Nephron (organoid): Measurements from ENCODE around the gene NFATC2.

Experiments
- H3K27ac Mint-ChIP-seq, 3 experiments: 2 replicates each; pipeline ENCODE4 v1.8.0; 2020; ENCODE audit warnings: mixed read lengths in 3 of 3, mild to moderate bottlenecking in 2 of 3, moderate library complexity in 1 of 3
- H3K27me3 Mint-ChIP-seq: 2 replicates; pipeline ENCODE4 v1.8.0; 2021; ENCODE audit warnings: low read depth, mild to moderate bottlenecking, moderate library complexity, mixed read lengths
- H3K36me3 Mint-ChIP-seq: 2 replicates; pipeline ENCODE4 v1.8.0; 2020; ENCODE audit warnings: low read depth, mixed read lengths
- H3K4me1 Mint-ChIP-seq: 2 replicates; pipeline ENCODE4 v1.8.0; 2020; ENCODE audit warnings: mixed read lengths
- H3K4me3 Mint-ChIP-seq, 3 experiments: 2 replicates each; pipeline ENCODE4 v1.8.0; 2020; ENCODE audit warnings: mild to moderate bottlenecking in 3 of 3, mixed read lengths in 3 of 3, moderate library complexity in 2 of 3
- H3K9me3 Mint-ChIP-seq: 2 replicates; pipeline ENCODE4 v1.8.0; 2020; ENCODE audit warnings: mixed read lengths
- TF ChIP-seq, protein P1 (sequence below), 3 experiments: fragments of 200-600 bp; sonication (generic); IDR thresholded peaks; one replicate each; pipeline ENCODE4 v1.5.0; 2021; ENCODE audit warnings: antibody characterized with exemption in 3 of 3; ENCODE audit not compliant: unreplicated experiment in 3 of 3

NFATC2 gene

DNA sequence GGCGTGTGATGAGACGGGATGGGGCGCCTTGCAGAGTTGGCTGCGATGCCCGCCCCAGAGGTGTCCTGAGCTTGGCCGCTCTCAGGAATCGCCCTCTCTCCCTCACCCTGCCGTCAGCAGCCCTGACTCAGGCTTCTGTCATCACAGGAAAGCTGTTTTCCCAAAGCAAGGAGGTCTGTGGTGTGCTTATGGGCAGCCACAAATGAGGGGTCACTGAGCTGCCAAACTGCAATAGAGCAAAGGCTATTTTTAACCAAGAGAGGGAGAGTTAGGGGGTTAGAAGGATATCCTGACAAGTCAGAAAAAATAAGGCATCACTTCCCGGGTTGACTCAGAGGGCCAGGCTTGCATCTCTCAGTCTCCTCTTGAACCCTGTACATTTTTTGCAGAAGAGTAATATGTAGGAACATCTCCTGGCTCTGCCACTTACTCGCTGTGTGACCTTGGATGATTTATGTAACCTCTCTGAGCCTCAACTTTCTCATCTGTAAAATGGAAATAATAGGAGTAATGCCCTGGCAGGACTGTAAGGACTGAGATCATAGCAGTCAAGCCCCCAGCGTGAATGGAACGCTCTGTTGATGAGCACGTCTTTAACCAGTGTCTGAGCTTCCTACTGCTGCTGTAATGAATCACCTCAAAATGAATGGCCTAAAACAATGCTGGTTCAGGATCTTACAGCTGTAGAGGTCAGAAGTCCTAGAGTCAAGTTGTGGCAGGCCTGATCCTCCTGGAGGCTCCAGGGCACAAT lies 181.9 kb downstream of the NFATC2 start:
- Mint-ChIP-seq H3K27ac (no peak overlapping the region), H3K9me3 (peaks cover 14% of the 10 kb centered on the region), H3K27me3 (peaks cover 24% of the 10 kb centered on the region), H3K4me1 (no peaks in the 10 kb centered on the region), H3K36me3 (no peaks in the 10 kb centered on the region), H3K4me3 (no peak overlapping the region)
- TF ChIP-seq, protein P1, sequence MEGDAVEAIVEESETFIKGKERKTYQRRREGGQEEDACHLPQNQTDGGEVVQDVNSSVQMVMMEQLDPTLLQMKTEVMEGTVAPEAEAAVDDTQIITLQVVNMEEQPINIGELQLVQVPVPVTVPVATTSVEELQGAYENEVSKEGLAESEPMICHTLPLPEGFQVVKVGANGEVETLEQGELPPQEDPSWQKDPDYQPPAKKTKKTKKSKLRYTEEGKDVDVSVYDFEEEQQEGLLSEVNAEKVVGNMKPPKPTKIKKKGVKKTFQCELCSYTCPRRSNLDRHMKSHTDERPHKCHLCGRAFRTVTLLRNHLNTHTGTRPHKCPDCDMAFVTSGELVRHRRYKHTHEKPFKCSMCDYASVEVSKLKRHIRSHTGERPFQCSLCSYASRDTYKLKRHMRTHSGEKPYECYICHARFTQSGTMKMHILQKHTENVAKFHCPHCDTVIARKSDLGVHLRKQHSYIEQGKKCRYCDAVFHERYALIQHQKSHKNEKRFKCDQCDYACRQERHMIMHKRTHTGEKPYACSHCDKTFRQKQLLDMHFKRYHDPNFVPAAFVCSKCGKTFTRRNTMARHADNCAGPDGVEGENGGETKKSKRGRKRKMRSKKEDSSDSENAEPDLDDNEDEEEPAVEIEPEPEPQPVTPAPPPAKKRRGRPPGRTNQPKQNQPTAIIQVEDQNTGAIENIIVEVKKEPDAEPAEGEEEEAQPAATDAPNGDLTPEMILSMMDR (IDR thresholded peaks at IDR 0.05; ENCODE audit: unreplicated experiment in 3 of 3) = no peak

DNA sequence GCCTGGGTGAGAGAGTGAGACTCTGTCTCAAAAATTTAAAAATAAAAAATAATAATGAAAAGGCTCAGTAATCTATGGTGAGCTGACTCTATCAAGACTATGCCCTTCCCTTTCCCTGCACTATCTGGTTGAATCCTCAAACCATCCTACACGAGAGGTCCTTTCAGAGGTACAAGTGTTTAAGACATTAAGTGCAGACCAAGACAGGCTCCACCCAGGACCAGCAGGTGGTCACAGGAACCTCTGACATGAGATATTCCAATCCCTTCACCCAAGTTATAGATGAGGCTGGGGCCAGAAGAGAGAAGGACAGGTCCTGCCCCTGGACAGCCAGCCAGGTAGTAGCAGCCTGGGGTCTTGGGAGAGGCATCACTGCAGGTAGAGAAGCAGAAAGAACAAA lies 182.6 kb downstream of the NFATC2 start:
- Mint-ChIP-seq H3K4me1 (no peaks in the 10 kb centered on the region), H3K27ac (no peak overlapping the region), H3K9me3 (peaks cover 12% of the 10 kb centered on the region), H3K27me3 (peaks cover 24% of the 10 kb centered on the region), H3K36me3 (no peaks in the 10 kb centered on the region), H3K4me3 (no peak overlapping the region)
- TF ChIP-seq, protein P1 (IDR thresholded peaks at IDR 0.05; ENCODE audit: unreplicated experiment in 3 of 3) = no peak

GRCh38 chr20:51359401-51359800 lies 183.1 kb downstream of the NFATC2 start:
- H3K4me1 Mint-ChIP-seq = no peaks in the 10 kb centered on the region
- no peak overlapping the region for H3K4me3 Mint-ChIP-seq

DNA sequence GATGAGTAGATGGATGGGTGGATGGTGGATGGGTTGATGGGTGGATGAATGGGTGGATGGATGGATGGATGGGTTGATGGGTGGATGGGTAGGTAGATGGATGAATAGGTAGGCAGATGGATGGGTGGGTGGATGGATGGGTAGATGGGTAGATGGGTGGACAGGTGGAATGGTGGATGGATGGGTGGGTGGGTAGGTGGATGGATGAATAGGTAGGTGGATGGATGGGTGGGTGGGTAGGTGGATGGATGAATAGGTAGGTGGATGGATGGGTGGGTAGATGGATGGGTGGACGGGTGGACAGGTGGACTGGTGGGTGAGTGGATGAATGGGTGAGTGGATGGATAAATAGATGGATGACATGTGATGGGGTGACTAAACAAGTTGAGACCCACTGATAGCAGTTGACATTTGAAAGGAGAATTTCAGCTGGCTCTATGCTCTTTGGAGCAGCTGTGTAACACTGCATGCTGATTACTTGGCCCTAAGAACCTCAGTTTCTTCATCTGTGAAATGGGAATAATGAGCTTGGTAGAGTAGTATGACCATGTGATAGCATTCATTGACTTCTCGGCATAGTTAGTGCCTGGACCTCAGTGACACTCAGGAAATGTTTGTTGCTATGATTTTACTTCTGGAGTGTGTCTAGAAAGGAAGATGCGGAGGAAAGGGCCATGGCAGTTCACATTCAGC lies 184.3 kb downstream of the NFATC2 start:
- Mint-ChIP-seq H3K4me1 (no peaks in the 10 kb centered on the region), H3K9me3 (peaks cover 3% of the 10 kb centered on the region), H3K4me3 (no peak overlapping the region), H3K36me3 (no peaks in the 10 kb centered on the region), H3K27me3 (peaks cover 24% of the 10 kb centered on the region), H3K27ac (no peak overlapping the region)
- TF ChIP-seq, protein P1 (IDR thresholded peaks at IDR 0.05; ENCODE audit: unreplicated experiment in 3 of 3) = no peak

More at GRCh38 chr20:51359401-51359800, 183.1 kb downstream of the NFATC2 start:
- H3K27me3 Mint-ChIP-seq = peaks cover 24% of the 10 kb centered on the region
- TF ChIP-seq, protein P1 (IDR thresholded peaks at IDR 0.05; ENCODE audit: unreplicated experiment in 3 of 3) = no peak
- H3K27ac Mint-ChIP-seq = no peak overlapping the region
- H3K36me3 Mint-ChIP-seq = no peaks in the 10 kb centered on the region
- H3K9me3 Mint-ChIP-seq = peaks cover 12% of the 10 kb centered on the region

DNA sequence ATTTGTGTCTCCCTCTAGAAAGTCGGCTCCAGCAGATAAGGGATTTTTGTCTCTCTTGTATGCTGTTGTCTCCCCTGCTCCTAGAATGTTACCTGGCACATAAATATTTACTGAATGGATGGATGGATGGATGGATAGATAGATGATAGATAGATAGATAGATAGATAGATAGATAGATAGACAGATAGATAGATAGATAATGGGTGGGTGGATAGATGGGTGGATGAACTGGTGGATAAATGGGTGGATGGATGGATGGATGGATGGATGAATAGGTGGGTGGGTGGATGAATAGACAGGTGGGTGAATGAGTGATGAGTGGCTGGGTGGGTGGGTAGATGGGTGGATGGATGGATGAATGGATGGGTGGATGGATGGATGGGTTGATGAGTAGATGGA lies 185.0 kb downstream of the NFATC2 start:
- H3K36me3 Mint-ChIP-seq = no peaks in the 10 kb centered on the region

More for the DNA sequence above, 185.0 kb downstream of the NFATC2 start:
- TF ChIP-seq, protein P1 (IDR thresholded peaks at IDR 0.05; ENCODE audit: unreplicated experiment in 3 of 3) = no peak
- H3K4me3 Mint-ChIP-seq = no peak overlapping the region
- no peaks in the 10 kb centered on the region for H3K9me3 Mint-ChIP-seq
- no peak overlapping the region for H3K27ac Mint-ChIP-seq
- H3K27me3 Mint-ChIP-seq = peaks cover 21% of the 10 kb centered on the region
- no peaks in the 10 kb centered on the region for H3K4me1 Mint-ChIP-seq
